A673 (cell line): Measurements from ENCODE around the gene MEF2A. TPM values are rescaled to one million over a fixed set of nuclear protein-coding genes. Genes with fewer than 3 reads are reported as not detected.

Experiments used
- BruUV-seq: library from RNA; stranded (reverse); fragments of 400-500 nt; replicated peaks from 2 replicates; lab custom pipeline; 2021; lab: Mats Ljungman, UMichigan
- CTCF ChIA-PET: fragments of 300-600 bp; sonication (Branson Sonifier 250); formaldehyde crosslinking; loops from one replicate; lab custom pipeline; 2022; ENCODE audit warnings: antibody characterized with exemption; lab: Charles Lee
- POLR2A ChIA-PET: fragments of 300-600 bp; sonication (Branson Sonifier 250); formaldehyde crosslinking; loops from one replicate; lab custom pipeline; 2022; ENCODE audit warnings: antibody characterized with exemption; ENCODE audit not compliant: low non-redundant PET; lab: Charles Lee
- DNase-seq: peaks from one replicate; pipeline ENCODE4 v3.0.0-alpha.2; 2015; ENCODE audit warnings: low spot score
- H3K27ac ChIP-seq: fragments of 200-600 bp; sonication (generic); 2 replicates; pipeline ENCODE4 v1.5.1; 2016; ENCODE audit warnings: mixed run types, low read depth, mild to moderate bottlenecking, mixed read lengths, antibody characterized with exemption, low read length; ENCODE audit not compliant: poor library complexity, severe bottlenecking
- H3K27me3 ChIP-seq: fragments of 200-600 bp; sonication (generic); replicated peaks from 2 replicates; pipeline ENCODE4 v1.6.1; 2017; ENCODE audit warnings: mixed run types, low read depth, mild to moderate bottlenecking, mixed read lengths, antibody characterized with exemption, low read length; ENCODE audit not compliant: insufficient read depth, poor library complexity
- H3K36me3 ChIP-seq: fragments of 200-600 bp; sonication (generic); 2 replicates; pipeline ENCODE4 v1.6.1; 2016; ENCODE audit warnings: mixed run types, mild to moderate bottlenecking, mixed read lengths, antibody characterized with exemption, low read length; ENCODE audit not compliant: insufficient read depth, poor library complexity, severe bottlenecking
- H3K4me1 ChIP-seq: fragments of 200-600 bp; sonication (generic); 2 replicates; pipeline ENCODE4 v1.6.1; 2017; ENCODE audit warnings: mixed run types, mild to moderate bottlenecking, mixed read lengths, antibody characterized with exemption, low read length; ENCODE audit not compliant: insufficient read depth, poor library complexity, severe bottlenecking
- H3K4me3 ChIP-seq: fragments of 200-600 bp; sonication (generic); 2 replicates; pipeline ENCODE4 v1.5.1; 2016; ENCODE audit warnings: low read depth, mixed run types, mild to moderate bottlenecking, mixed read lengths, low read length; ENCODE audit not compliant: poor library complexity, severe bottlenecking
- H3K9me3 ChIP-seq: fragments of 200-600 bp; sonication (generic); 2 replicates; pipeline ENCODE4 v1.6.1; 2016; ENCODE audit warnings: mixed run types, low read depth, mild to moderate bottlenecking, mixed read lengths, antibody characterized with exemption, low read length; ENCODE audit not compliant: poor library complexity, severe bottlenecking
- CTCF ChIP-seq: fragments of 300-800, 200-600 bp; sonication (generic); conservative IDR thresholded peaks from 2 replicates; pipeline ENCODE4 v1.5.1; 2017; ENCODE audit warnings: low read depth, mild to moderate bottlenecking, antibody characterized with exemption, low read length, moderate library complexity, mixed read lengths
- EZH2 ChIP-seq: fragments of 200-600 bp; sonication (generic); IDR thresholded peaks from 2 replicates; pipeline ENCODE4 v1.6.1; 2017; ENCODE audit warnings: borderline replicate concordance, low read depth, mild to moderate bottlenecking, mixed read lengths, antibody characterized with exemption, low read length; ENCODE audit not compliant: poor library complexity, severe bottlenecking
- intact Hi-C: fragments of 100-400 bp; cut with micrococcal nuclease; formaldehyde crosslinking; loops from one replicate; pipeline ENCODE4 v1.10.0; 2022; ENCODE audit not compliant: unreplicated experiment
- total RNA-seq: library from RNA; stranded (reverse); gene quantifications from 2 replicates; pipeline ENCODE4 v1.2.3, GENCODE V29; 2021

The MEF2A gene
- total RNA-seq, 1 experiment from 2014 or later, result 26.4 TPM

GRCh38 chr15:99702895-99703602 lies 137.3 kb downstream of the MEF2A start:
- no peaks in the 10 kb centered on the region for H3K9me3 ChIP-seq
- peaks cover 15% of the 10 kb centered on the region for H3K4me1 ChIP-seq
- H3K36me3 ChIP-seq, result no peaks in the 10 kb centered on the region
- ChIA-PET POLR2A (interaction anchor here (0.6 kb wide), 1 partner anchor 422 kb away, joined by 3 read pairs; no protein-coding TSS in a partner anchor), CTCF (interaction anchor here (0.6 to 1.9 kb wide), 3 partner anchors 81 to 1876 kb away, joined by 3 to 36 read pairs (median 4); no protein-coding TSS in a partner anchor)
- TF ChIP-seq EZH2 (no peak), CTCF (no peak)
- intact Hi-C loops, result loop anchor here (5.0 kb wide), 3 partner anchors 136 to 1261 kb away; partner anchors contain the start of gene MEF2A
- DNase-seq, result no peak
- H3K27me3 ChIP-seq, result no peaks in the 10 kb centered on the region
- BruUV-seq, result TSS peak; percentile 76
- peak overlapping the region; percentile 65 for H3K27ac ChIP-seq
- H3K4me3 ChIP-seq, result no peak overlapping the region

- intact Hi-C loops, result loop anchor here (1.0 to 5.0 kb wide), 4 partner anchors 137 to 1262 kb away; partner anchors contain the start of gene MEF2A
- no peak overlapping the region for H3K4me3 ChIP-seq
- H3K4me1 ChIP-seq, result peaks cover 23% of the 10 kb centered on the region
- H3K36me3 ChIP-seq, result no peaks in the 10 kb centered on the region
- peak; percentile 86 for DNase-seq
- TF ChIP-seq EZH2 (no peak), CTCF (peak; percentile 65)
- no peaks in the 10 kb centered on the region for H3K9me3 ChIP-seq
- no TSS peak for BruUV-seq
- peak overlapping the region; percentile 65 for H3K27ac ChIP-seq
- CTCF ChIA-PET, result interaction anchor here (0.6 to 1.9 kb wide), 21 partner anchors 13 to 1876 kb away, joined by 3 to 36 read pairs (median 4); partner anchors contain the start of genes LYSMD4 and SYNM
- POLR2A ChIA-PET, result interaction anchor here (0.6 kb wide), 1 partner anchor 423 kb away, joined by 3 read pairs; no protein-coding TSS in a partner anchor
- H3K27me3 ChIP-seq, result no peaks in the 10 kb centered on the region
Observed at GRCh38 chr15:99703603-99704443, 138.0 kb downstream of the MEF2A start.

GRCh38 chr15:99704444-99704838 lies 138.7 kb downstream of the MEF2A start:
- Histone ChIP-seq H3K27ac (no peak overlapping the region), H3K36me3 (no peaks in the 10 kb centered on the region), H3K27me3 (no peaks in the 10 kb centered on the region), H3K9me3 (no peaks in the 10 kb centered on the region), H3K4me3 (no peak overlapping the region), H3K4me1 (peaks cover 23% of the 10 kb centered on the region)
- ChIA-PET POLR2A (no interaction called here), CTCF (interaction anchor here (0.5 to 1.9 kb wide), 24 partner anchors 9 to 603 kb away, joined by 3 to 36 read pairs (median 4); partner anchors contain the start of genes LYSMD4 and SYNM)
- intact Hi-C loops, result loop anchor here (1.0 to 5.0 kb wide), 4 partner anchors 137 to 1262 kb away; partner anchors contain the start of gene MEF2A
- DNase-seq, result peak; percentile 90
- BruUV-seq, result no TSS peak
- TF ChIP-seq CTCF (peak; percentile 80), EZH2 (no peak)
